Mesenchymal stem cell (in vitro differentiated cells and primary cell): ENCODE data around the gene B3GALT6.

Source experiments
- DNase-seq: peaks from one replicate; pipeline ENCODE4 v3.0.0-alpha.2; 2013
- H2AFZ ChIP-seq: one replicate; pipeline ENCODE4 v1.6.1; 2013; ENCODE audit warnings: low read depth, mild to moderate bottlenecking, control low read depth, inconsistent platforms, low read length, moderate library complexity
- H2AK5ac ChIP-seq: 2 replicates; pipeline ENCODE4 v1.6.1; 2013; ENCODE audit warnings: low read length, moderate library complexity, mild to moderate bottlenecking, inconsistent platforms; ENCODE audit not compliant: severe bottlenecking
- H2BK120ac ChIP-seq: one replicate; pipeline ENCODE4 v1.6.1; 2013; ENCODE audit warnings: low read depth, mild to moderate bottlenecking, inconsistent platforms, low read length, moderate library complexity
- H2BK12ac ChIP-seq, 2 experiments: one replicate each; pipeline ENCODE4 v1.6.1; 2013; ENCODE audit warnings: inconsistent platforms in 2 of 2, low read length in 2 of 2, mild to moderate bottlenecking in 2 of 2, moderate library complexity in 2 of 2, control low read depth in 1 of 2
- H2BK15ac ChIP-seq: one replicate; pipeline ENCODE4 v1.6.1; 2013; ENCODE audit warnings: mild to moderate bottlenecking, low read depth, inconsistent platforms; ENCODE audit not compliant: poor library complexity, severe bottlenecking
- H2BK5ac ChIP-seq: 2 replicates; pipeline ENCODE4 v1.6.1; 2013; ENCODE audit warnings: low read depth, mild to moderate bottlenecking, low read length, control low read depth, inconsistent platforms; ENCODE audit not compliant: poor library complexity, severe bottlenecking
- H3K14ac ChIP-seq, 2 experiments: one replicate each; pipeline ENCODE4 v1.6.1; 2013; ENCODE audit warnings: inconsistent platforms in 2 of 2, low read length in 2 of 2, control low read depth in 1 of 2, mild to moderate bottlenecking in 1 of 2, moderate library complexity in 1 of 2
- H3K18ac ChIP-seq, 2 experiments: one replicate each; pipeline ENCODE4 v1.6.1; 2013; ENCODE audit warnings: inconsistent platforms in 2 of 2, low read length in 2 of 2, control low read depth in 1 of 2, low read depth in 1 of 2, mild to moderate bottlenecking in 1 of 2
- H3K23ac ChIP-seq, 2 experiments: one replicate each; pipeline ENCODE4 v1.6.1; 2013; ENCODE audit warnings: inconsistent platforms in 2 of 2, low read length in 2 of 2, mild to moderate bottlenecking in 2 of 2, moderate library complexity in 2 of 2, control low read depth in 1 of 2
- H3K27ac ChIP-seq: 2 replicates; pipeline ENCODE4 v1.5.1; 2013; ENCODE audit warnings: mild to moderate bottlenecking, moderate library complexity, low read length, control low read depth, inconsistent platforms; ENCODE audit not compliant: poor library complexity, severe bottlenecking
- H3K27me3 ChIP-seq, 2 experiments: 2 replicates each; pipeline versions ENCODE4 v1.6.1 to v1.7.0; 2013; ENCODE audit warnings: low read length in 2 of 2, mild to moderate bottlenecking in 2 of 2, moderate library complexity in 2 of 2, control low read depth in 1 of 2, inconsistent platforms in 1 of 2; ENCODE audit not compliant: control insufficient read depth in 1 of 2, insufficient read depth in 1 of 2
- H3K36me3 ChIP-seq, 2 experiments: 2 replicates each; pipeline versions ENCODE4 v1.6.1 to v1.7.0; 2013; ENCODE audit warnings: low read length in 2 of 2, control low read depth in 1 of 2, inconsistent platforms in 1 of 2, low read depth in 1 of 2, mild to moderate bottlenecking in 1 of 2; ENCODE audit not compliant: insufficient read depth in 2 of 2, control insufficient read depth in 1 of 2
- H3K4ac ChIP-seq, 2 experiments: one replicate each; pipeline ENCODE4 v1.6.1; 2013; ENCODE audit warnings: inconsistent platforms in 2 of 2, low read length in 2 of 2, mild to moderate bottlenecking in 2 of 2, moderate library complexity in 2 of 2, control low read depth in 1 of 2, low read depth in 1 of 2
- H3K4me1 ChIP-seq: 2 replicates; pipeline ENCODE4 v1.6.1; 2013; ENCODE audit warnings: low read depth, low read length, control low read depth; ENCODE audit not compliant: control insufficient read depth, insufficient read depth
- H3K4me2 ChIP-seq: 2 replicates; pipeline ENCODE4 v1.6.1; 2013; ENCODE audit warnings: low read length, mild to moderate bottlenecking, inconsistent platforms; ENCODE audit not compliant: poor library complexity, severe bottlenecking
- H3K4me3 ChIP-seq, 2 experiments: 2 replicates each; pipeline versions ENCODE4 v1.5.1 to v1.7.0; 2013; ENCODE audit warnings: low read length in 2 of 2, mild to moderate bottlenecking in 2 of 2, control low read depth in 1 of 2, low read depth in 1 of 2; ENCODE audit not compliant: insufficient read depth in 1 of 2
- H3K79me1 ChIP-seq: replicated peaks from 2 replicates; pipeline ENCODE4 v1.6.1; 2013; ENCODE audit warnings: mild to moderate bottlenecking, control low read depth, low read length, inconsistent platforms; ENCODE audit not compliant: poor library complexity, severe bottlenecking
- H3K9ac ChIP-seq: 2 replicates; pipeline ENCODE4 v1.7.0; 2013; ENCODE audit warnings: mild to moderate bottlenecking, low read length, moderate library complexity
- H3K9me3 ChIP-seq: 2 replicates; pipeline ENCODE4 v1.7.0; 2013; ENCODE audit warnings: mild to moderate bottlenecking, low read length; ENCODE audit not compliant: control insufficient read depth
- H4K8ac ChIP-seq: one replicate; pipeline ENCODE4 v1.6.1; 2013; ENCODE audit warnings: inconsistent platforms, mild to moderate bottlenecking, low read length, moderate library complexity
- H4K91ac ChIP-seq: one replicate; pipeline ENCODE4 v1.6.1; 2013; ENCODE audit warnings: mild to moderate bottlenecking, low read length, inconsistent platforms
- WGBS: methylation state at CpG from one replicate; pipeline ENCODE4 v1.1.7; 2013; ENCODE audit warnings: mixed read lengths; 5-methylcytosine and 5-hydroxymethylcytosine counted together

Gene B3GALT6

GRCh38 chr1:1250786-1251284, 18.8 kb downstream of the B3GALT6 start:
- Histone ChIP-seq H3K9ac (peak overlapping the region; percentile 29), H2BK15ac (peak overlapping the region; percentile 94), H3K9me3 (no peaks in the 10 kb centered on the region), H3K14ac (no peak overlapping the region), H2BK120ac (no peak overlapping the region), H3K23ac (no peak overlapping the region), H2BK5ac (no peak overlapping the region), H3K27ac (no peak overlapping the region), H3K4me1 (peaks cover 25% of the 10 kb centered on the region), H3K27me3 (peaks cover 6 to 14% of the 10 kb centered on the region in 2 experiments), H3K79me1 (peaks cover 35% of the 10 kb centered on the region), H3K4me3 (no peak overlapping the region), H4K91ac (peak overlapping the region; percentile 84), H3K4ac (peak overlapping the region in 1 of 2 experiments; percentile 73), H2BK12ac (peak overlapping the region in 1 of 2 experiments; percentile 8), H2AFZ (no peak overlapping the region), H4K8ac (peak overlapping the region; percentile 57), H3K18ac (peak overlapping the region; percentile 63 to 67), H3K36me3 (peaks cover 33 to 59% of the 10 kb centered on the region in 2 experiments), H3K4me2 (no peak overlapping the region), H2AK5ac (peak overlapping the region; percentile 36)
- no peak for DNase-seq
- WGBS: 89% methylated on average over 16 of the region's 16 CpGs

GRCh38 chr1:1253314-1253713, 21.3 kb downstream of the B3GALT6 start:
- 97% methylated on average over 12 of the region's 12 CpGs for WGBS
- H3K4me3 ChIP-seq: no peak overlapping the region
- peaks cover 43 to 69% of the 10 kb centered on the region in 2 experiments for H3K36me3 ChIP-seq
- H2BK12ac ChIP-seq: no peak overlapping the region
- no peak overlapping the region for H2BK120ac ChIP-seq
- no peak overlapping the region for H4K8ac ChIP-seq
- no peak overlapping the region for H3K27ac ChIP-seq
- H3K18ac ChIP-seq: no peak overlapping the region
- no peak overlapping the region for H3K23ac ChIP-seq
- no peak overlapping the region for H4K91ac ChIP-seq
- H2AK5ac ChIP-seq: no peak overlapping the region
- H3K27me3 ChIP-seq: no peaks in the 10 kb centered on the region
- H2BK5ac ChIP-seq: no peak overlapping the region
- H3K4me1 ChIP-seq: peaks cover 17% of the 10 kb centered on the region
- H3K9me3 ChIP-seq: no peaks in the 10 kb centered on the region
- no peak overlapping the region for H2AFZ ChIP-seq
- H3K4me2 ChIP-seq: no peak overlapping the region
- no peak for DNase-seq
- H3K9ac ChIP-seq: no peak overlapping the region
- H3K4ac ChIP-seq: no peak overlapping the region
- H3K14ac ChIP-seq: no peak overlapping the region
- peaks cover 44% of the 10 kb centered on the region for H3K79me1 ChIP-seq
- H2BK15ac ChIP-seq: no peak overlapping the region

- WGBS: 97% methylated on average over 50 of the region's 50 CpGs
- H2AFZ ChIP-seq: no peak overlapping the region
- H3K4me2 ChIP-seq: no peak overlapping the region
- H3K9ac ChIP-seq: no peak overlapping the region
- no peak overlapping the region for H3K14ac ChIP-seq
- H3K4me3 ChIP-seq: no peak overlapping the region
- H4K91ac ChIP-seq: no peak overlapping the region
- no peak overlapping the region for H3K18ac ChIP-seq
- no peak overlapping the region for H4K8ac ChIP-seq
- H2AK5ac ChIP-seq: no peak overlapping the region
- H3K79me1 ChIP-seq: peaks cover 47% of the 10 kb centered on the region
- peaks cover 48 to 77% of the 10 kb centered on the region in 2 experiments for H3K36me3 ChIP-seq
- no peak overlapping the region for H3K23ac ChIP-seq
- no peak overlapping the region for H3K4ac ChIP-seq
- H3K9me3 ChIP-seq: no peaks in the 10 kb centered on the region
- no peak overlapping the region for H2BK15ac ChIP-seq
- no peak overlapping the region for H3K27ac ChIP-seq
- DNase-seq: no peak
- no peak overlapping the region for H2BK120ac ChIP-seq
- H3K4me1 ChIP-seq: peaks cover 25% of the 10 kb centered on the region
- H3K27me3 ChIP-seq: no peaks in the 10 kb centered on the region
- no peak overlapping the region for H2BK12ac ChIP-seq
- H2BK5ac ChIP-seq: no peak overlapping the region
These were observed 22.1 kb downstream of the B3GALT6 start for GRCh38 chr1:1253972-1254666.

- Histone ChIP-seq H2BK15ac (no peak overlapping the region), H3K23ac (no peak overlapping the region), H4K8ac (no peak overlapping the region), H3K9ac (no peak overlapping the region), H3K4ac (no peak overlapping the region), H2AK5ac (no peak overlapping the region), H3K4me1 (peaks cover 26% of the 10 kb centered on the region), H3K18ac (no peak overlapping the region), H3K4me2 (no peak overlapping the region), H3K14ac (no peak overlapping the region), H3K79me1 (peaks cover 46% of the 10 kb centered on the region), H2BK12ac (no peak overlapping the region), H2AFZ (no peak overlapping the region), H3K9me3 (no peaks in the 10 kb centered on the region), H3K4me3 (no peak overlapping the region), H3K27ac (no peak overlapping the region), H2BK5ac (no peak overlapping the region), H2BK120ac (no peak overlapping the region), H3K27me3 (no peaks in the 10 kb centered on the region), H4K91ac (no peak overlapping the region), H3K36me3 (peaks cover 53 to 82% of the 10 kb centered on the region in 2 experiments)
- DNase-seq: no peak
- WGBS: 96% methylated on average over 21 of the region's 21 CpGs
These were observed 22.6 kb downstream of the B3GALT6 start for GRCh38 chr1:1254667-1254998.
